GM18508 (cell line): ENCODE measurements around the gene ATP2C2.
"Not testable (repeated sequence)": the region's sequence is repeated elsewhere in the genome, so short reads cannot be mapped to it uniquely, and the experiment has no call there.

Source experiments
- ATAC-seq: cut with Tn5 transposase; IDR thresholded peaks from one replicate; pipeline ENCODE4 v1.9.1; 2021; ENCODE audit warnings: moderate number of reproducible peaks; ENCODE audit not compliant: insufficient read depth, unreplicated experiment

The ATP2C2 gene

DNA sequence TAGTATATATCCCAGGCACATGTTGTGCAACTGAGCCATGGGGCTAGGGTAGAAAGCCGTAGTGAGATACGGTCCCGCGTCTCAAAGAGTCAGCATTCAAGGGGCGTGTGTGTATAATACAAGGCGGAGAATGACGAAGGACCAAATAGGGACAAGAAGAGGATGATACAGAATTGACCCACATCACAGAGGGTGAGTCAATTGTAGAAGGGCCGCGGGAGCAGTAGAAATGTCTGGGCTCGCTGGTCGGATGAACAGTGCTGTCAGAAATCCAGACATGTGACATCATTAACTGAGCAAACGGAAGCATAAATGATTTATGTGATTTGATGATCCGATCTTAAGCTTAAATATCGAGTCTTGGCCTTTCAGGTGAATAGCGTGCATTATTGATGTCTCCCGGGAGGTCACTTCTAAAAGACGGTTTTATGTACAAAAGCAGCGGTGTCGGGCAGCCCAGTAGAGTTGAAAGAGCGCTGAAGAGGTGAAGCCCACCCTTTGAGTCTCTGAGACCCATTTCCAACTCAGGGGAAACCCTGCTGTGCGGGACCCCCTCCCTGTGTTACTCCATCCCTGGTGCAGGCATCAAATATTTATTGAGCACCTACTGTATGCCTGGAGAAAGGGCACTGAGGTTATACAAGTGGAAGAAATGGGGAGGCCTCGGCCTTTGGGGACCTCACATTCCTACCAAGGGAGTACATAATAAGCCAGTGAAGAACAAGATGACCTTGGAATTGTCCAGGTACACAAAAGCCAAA, 45.1 kb downstream of the ATP2C2 start:
- no peak for ATAC-seq

DNA sequence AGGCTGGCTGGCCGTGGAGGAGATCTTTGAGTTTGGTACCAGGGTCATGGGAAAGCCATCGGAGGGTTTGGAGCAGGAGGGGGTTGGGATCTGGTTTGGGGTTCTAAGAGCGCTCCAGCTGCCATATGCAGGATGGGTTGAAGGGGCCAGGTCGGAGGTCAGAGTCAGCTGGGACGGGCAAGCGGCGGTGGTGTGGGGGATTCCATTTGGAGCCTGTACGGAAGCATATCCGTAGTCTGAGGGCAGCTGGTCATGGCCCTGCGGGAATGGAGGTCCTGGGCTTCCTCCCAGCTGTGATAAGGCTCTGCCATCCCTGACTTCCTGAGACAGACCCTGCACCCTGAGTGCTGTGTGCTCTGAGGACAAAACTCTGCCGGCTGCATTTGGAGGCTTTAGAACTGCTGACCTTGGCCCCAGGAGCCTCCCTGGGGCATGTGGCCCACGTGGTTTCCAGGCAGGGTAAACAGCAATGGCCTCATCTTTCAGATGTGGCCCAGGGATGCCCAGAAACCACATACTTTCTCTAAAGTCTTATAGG, 46.5 kb downstream of the ATP2C2 start:
- ATAC-seq = no peak

DNA sequence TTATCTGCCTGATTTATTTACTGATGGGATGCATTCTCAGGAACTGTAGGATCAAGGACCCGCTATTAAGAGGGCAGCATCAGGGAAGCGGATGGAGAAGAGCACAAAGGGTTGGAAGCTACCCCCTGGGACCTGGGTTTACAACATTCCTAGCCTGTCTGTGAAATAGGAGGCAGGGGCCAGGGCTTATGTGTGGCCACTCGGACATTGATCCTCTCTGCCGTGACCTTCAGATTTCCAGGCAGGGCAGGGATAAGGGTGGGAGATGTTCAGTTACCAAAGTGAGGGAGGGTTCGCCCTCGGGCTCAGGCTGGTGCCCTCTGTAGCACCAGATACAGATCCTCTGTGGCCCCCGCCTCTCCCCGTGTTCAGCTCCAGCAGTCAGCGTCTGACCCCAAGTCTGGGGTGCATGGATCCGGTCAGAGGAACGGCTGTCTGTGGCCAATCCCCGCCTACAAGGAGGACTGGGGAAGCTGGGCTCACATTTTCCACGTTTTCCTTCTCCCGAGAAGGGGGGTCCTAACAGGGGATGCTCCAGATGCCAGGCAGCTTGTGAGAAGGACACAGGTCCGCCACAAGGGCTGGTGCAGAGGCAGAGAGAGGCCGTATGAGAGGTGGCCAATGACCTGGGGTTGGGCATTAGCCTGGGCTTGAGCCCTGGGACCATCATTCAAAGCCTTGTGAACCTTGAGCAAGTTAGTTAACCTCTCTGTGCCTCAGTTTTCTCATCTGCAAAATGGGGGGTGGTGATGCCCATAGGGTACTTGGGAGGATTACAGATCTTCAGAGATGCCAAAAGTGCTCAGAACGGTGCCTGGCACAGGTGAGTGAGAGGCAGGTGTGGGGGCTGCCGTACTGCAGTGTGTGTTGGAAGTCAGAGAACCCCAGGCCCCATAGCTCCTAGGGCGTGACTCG, 48.3 kb downstream of the ATP2C2 start:
- ATAC-seq = no peak

DNA sequence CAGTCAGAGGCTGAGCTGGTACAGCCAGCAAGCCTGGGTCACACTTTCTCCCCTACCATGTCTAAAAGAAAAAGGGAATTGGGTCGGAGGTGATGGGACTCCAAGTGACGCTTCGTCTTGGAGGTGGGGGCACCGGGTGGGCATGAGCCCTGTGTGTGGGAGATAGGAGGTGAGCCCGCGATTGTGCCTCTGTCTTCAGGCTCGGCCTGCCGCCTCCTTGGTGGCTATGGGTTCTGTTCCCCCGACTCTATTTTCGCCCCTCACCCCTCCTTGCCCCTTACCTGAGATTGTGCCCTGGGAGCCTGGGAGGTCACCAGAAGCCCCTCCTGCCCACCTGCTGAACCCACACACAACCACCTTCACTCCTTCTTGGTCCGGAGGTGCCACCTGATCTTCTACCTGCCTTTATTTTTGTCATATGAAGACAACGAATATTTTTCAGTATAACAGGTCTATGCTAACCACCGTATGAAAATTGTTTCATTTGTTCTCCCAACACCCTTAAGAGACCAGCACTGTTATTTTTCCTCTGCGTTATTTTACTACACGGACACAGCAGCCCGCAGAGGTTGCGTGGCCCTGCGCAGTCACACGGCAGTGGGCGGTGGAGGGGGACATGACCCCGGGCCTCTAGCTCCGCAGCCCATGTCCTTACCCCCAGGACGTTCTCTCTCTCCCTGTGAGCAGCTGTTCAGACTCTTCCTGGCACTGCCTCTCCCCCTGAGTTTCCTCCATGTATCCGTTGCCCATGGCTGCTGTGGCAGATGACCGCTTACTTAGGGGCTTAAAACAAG, 49.9 kb downstream of the ATP2C2 start:
- ATAC-seq = no peak

DNA sequence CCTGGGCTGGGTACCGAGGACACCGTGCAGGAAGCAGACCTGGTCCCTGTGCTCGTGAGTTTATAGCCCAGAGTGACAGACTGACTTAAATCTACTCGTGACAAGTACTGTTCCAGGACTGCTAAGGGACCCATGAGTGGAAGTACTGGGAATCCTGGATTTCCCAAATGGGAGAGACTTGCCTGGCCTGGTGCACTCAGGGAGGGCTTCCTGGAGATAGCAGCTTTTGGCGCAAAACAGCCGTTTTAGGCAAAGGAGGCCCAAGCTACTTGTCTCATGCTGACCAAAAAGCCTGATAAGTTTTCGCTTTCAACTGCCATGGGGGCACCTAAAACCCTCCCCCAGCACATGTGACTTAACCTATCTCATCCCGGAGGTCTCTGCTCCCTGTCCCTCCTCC, 51.4 kb downstream of the ATP2C2 start:
- no peak for ATAC-seq

DNA sequence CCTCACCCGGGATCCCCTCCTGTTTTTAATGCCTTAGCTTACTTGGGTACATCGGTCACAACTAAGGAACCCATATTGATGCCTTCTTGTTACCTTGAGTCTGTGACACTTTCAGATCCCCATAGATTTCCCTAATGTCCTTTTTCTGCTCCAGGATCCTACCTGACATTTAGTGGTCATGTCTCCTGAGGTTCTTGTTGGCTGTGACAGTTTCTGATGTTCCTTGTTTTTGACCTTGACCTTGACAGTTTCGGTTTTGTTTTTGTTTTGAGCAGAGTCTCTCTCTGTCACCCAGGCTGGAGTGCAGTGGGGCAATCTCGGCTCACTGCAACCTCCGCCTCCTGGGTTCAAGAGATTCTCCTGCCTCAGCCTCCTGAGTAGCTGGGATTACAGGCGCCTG, 52.2 kb downstream of the ATP2C2 start:
- ATAC-seq = not testable (repeated sequence)

DNA sequence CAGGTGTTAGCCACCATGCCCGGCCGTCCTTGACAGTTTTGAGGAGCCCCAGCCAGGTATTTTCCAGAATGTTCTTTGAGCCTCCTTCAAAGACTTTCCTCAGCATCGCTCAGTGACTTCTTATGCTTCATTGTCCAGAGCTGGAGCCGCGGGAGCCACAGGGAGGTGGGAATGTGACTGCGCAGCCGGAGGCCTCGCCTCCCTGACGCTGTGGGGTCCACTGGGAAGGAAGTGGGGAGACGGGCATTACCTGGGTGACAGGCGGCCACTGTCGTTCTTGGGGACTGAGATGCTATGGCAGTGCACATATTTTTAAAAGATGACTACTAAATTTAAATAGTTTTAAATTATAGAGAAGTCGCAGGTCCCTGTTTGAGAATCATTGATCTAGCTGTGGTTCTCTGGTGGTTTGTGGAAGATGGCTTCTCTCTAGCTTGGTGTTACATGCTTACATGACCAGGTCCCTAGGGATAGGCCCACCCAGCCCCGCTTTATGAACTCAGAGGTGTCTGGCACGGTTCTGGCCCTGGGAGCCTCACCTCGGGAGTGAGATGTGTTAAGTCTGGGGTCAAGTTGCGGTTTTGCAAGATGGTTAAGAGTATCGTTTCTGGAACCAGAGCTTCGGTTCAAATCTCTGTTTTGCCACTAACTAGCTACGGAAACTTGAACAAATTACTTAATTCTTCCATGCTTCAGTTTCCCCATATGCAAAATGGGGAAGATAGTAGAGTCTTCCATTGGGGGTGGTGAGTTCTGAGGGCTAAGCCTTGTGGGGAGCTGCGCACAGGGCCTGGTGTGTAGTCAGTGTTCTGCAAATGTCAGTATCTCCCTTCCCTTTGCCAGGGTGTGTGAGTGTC, 53.0 kb downstream of the ATP2C2 start:
- no peak for ATAC-seq

DNA sequence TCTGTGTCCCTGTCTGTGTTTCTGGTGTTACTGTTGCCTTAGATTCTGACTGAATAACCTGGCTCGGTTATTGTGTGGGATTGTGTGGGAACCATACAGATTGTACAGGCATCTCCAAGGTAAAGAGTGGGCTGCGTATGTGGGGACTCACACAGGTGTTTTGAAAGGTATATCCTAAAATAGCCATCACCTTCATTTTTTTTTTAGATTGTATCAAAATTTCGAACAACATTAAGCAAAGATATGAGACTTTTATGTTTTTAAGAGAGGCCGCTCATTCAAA, 53.5 kb downstream of the ATP2C2 start:
- no peak for ATAC-seq

DNA sequence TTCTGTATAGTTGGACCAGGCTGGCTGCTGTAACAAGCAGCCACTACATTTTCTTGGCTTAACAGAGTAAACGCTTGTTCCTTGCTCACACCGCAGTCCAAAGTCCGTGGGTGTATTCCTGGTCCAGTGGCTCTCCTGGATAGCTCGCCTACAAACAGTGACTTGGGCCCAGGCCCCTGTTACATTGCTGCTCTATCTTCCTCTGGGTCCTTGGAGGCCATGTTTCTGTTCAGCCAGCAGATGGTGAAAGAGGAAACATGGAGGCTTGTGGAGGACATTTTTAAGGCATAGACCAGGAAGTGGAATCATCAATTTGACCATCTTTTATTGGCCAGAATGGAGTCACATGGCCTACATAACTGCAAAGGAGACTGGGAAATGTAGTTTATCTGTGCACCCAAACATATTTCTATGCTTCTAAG, 55.1 kb downstream of the ATP2C2 start:
- ATAC-seq = no peak

DNA sequence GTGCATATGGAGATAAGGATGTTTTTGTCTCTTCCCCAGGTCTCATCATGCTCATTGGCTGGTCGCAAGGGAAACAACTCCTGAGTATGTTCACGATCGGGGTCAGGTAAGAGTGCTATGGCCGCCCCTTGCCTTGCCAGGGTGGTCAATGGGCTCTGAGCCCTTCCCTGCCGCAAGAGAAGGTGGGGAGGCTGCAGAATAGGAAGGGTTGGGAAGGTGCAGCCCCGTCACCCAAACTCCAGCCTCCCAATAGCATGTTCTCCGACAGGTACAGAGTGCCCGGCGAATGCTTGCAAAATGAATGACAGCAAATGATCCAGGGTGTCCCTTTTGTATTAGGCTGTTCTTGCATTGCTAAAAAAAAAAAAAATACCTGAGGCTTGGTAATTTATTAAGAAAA, 57.4 kb downstream of the ATP2C2 start:
- ATAC-seq = no peak

DNA sequence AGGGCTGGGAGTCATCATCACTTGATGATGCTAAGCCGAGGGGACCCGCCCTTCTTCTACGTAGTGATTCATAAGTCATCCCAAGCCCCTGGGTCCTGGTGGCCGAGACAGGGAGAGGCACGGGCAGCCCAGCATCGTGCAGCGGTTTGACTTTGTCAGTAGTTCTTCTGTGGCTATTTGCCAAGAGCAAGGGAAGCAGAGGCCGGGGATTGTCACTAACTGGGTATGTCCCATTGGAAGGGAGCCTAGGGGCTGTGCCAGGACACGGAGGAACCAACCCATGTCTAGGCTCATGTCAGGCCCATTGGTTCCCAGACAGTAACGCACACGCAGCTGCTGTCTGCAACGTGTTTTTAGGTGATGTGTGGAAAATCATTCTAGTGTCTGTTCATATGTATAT, 58.5 kb downstream of the ATP2C2 start:
- no peak for ATAC-seq

DNA sequence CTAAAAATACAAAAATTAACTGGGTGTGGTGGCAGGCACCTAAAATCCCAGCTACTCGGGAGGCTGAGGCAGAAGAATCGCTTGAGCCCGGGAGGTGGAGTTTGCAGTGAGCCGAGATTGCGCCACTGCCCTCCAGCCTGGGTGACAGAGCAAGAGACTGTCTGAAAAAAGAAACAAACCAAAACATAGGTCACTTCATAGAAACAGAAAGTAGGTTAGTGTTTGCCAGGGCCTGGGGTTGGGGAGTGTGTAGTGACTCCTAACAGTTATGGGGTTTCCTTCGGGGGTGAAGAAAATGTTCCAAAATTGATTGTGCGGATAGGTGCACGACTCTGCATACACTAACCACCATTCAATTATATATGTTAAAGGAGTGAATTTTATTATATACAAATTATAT, 59.2 kb downstream of the ATP2C2 start:
- no peak for ATAC-seq

DNA sequence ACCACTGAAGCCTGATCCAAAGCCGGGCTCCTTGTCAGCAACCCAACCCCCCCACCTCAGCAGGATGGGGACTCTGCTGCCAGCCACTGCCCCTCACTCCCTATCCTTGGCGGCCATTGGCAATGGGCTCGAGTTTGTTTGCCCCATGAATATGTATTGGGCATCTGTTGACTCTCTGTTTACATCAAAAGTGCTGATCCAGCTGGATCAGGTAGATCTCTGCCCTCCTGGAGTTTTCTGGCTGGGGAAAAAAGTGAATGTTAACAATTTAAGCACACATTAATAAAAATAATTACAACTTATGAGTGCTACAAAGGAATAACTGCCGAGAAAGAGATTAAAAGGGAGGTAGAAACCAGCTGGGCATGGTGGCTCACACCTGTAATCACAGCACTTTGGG, 62.5 kb downstream of the ATP2C2 start:
- no peak for ATAC-seq

DNA sequence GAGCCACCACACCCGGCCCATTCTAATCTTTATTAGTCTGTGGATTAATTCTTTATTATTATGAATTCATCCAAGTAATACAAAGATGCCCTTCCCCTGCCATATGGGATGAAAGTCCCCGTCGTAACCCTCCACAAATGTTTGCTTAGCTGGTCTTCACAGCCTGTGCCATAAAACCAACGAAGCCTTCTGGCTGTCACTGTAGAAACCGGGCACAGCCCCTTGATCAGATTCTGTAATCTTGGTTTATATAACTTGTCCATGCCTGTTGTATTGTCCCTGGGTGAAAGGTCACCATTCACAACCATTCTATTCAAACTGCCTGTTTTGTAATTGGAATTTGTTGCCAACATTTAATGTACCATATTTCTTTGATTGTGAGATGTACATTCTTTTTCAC, 66.5 kb downstream of the ATP2C2 start:
- ATAC-seq = no peak

DNA sequence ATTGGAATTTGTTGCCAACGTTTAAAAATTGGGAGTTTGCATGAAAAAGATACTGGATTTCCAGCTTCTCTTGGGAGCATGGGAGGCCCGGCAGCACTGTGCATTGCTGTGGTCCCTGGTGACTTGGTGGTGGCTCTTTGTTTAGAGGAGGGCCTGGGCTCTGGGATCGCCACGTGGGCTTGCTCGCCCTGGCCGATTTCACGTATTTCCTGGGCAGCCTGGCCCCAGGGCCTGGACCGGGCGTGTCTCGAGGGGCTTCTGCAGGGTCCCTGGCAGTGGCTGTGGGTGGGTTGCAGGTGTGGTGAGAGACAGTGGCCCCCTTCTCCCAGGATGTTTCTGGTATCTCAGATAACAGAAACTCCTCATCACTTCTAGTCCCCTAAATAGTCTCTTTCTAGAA, 67.9 kb downstream of the ATP2C2 start:
- no peak for ATAC-seq

DNA sequence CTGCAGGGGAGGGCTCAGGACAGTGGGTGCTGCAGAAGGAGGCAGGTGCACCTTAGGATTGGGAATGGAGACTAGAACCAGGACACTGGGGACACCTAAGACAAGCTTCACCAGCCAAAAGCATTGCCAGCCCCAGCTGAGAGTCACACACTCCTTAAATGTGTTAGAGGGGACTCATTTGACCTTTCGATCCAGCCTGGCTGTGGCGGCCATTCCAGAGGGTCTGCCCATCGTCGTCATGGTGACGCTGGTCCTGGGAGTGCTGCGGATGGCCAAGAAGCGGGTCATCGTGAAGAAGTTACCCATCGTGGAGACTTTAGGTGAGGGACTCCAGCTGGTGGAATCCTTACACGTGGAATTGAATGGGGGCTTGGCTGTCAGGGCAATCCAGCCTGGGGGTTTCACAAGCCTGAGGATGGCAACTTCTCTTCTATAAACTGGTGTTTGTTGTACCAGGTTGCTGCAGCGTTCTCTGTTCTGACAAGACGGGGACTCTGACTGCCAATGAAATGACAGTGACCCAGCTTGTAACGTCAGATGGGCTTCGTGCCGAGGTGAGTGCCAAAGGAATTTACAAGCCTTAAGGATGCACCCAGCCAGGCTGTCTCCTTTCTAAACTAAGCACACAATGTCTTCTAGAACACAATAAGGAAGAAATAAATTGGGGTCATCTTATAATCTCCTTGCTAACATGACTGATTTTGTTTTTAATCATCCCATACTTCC, 70.8 kb downstream of the ATP2C2 start:
- no peak for ATAC-seq

DNA sequence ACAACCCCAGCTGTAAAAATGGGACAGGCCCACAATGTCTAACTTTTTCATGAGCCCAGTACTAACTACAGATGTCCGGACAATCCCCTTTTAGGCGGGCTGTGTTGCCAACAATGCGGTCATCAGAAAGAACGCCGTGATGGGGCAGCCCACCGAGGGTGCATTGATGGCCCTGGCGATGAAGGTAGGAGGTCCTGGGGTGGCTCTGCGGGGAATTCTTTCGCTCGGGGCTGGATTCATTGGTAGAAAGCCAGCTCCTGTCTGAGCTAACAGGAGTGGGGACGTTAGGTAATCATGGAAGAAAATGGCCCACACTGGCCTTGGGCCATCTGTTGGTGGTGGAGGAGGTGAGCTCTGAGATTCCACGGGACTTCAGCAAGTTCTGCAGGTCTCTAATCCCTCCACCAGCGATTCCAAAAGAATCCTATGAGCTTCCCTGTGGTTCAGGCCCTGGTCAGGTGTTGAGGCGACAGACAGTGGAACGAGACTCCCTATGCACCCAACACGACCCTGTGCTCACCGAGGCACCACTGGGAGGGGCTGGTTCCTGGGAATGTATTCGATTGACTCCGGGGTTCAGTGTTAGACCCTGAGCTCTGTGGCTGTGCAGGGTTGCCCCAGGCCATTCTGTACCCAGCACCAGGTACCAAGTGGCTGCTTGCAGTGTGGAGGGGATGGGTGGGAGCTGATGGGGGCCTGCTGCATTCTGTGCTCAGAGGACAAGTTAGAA, 74.2 kb downstream of the ATP2C2 start:
- ATAC-seq = no peak

DNA sequence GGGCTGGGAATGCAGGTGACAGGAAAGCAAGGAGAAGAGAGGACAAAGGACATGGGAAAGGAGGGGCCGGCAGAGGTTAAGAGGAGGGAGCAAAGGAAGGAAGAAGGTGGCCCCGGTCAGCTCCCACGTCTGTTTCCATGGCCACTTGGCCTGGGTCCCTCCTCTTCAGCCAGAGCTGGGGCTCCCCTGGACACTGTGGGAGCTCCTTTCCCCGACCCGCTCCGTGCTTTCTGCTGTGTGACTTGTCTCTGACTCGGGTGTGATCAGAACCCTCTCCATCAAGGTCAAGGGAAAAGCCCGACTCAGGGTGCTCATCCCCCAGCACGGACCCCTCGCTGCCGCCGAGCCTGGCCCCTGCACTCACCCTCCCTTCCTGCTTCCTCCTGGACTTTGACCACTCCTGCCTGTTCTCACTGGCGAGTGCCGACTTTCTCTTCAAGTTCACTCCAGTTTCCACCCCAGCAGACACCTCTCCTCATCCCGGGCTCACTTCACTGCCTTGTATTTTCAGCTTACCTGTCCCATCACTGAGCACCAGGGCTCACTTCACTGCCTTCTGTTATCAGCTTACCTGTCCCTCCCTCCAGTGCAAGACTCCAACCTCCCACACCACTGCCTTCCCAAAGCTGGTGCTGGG, 74.9 kb downstream of the ATP2C2 start:
- ATAC-seq = no peak
